HG02610 (cell line): ENCODE measurements around the gene PTPN5.

ENCODE experiments used
- ATAC-seq: cut with Tn5 transposase; IDR thresholded peaks from one replicate; pipeline ENCODE4 v1.9.1; 2021; ENCODE audit warnings: mild to moderate bottlenecking, moderate library complexity; ENCODE audit not compliant: unreplicated experiment

Gene PTPN5

GRCh38 chr11:18773681-18774080 is 17.9 kb downstream of the PTPN5 start:
- ATAC-seq, result no peak

- no peak for ATAC-seq
Measured at GRCh38 chr11:18773104-18773503, 18.5 kb downstream of the PTPN5 start.

- no peak for ATAC-seq
Measured at GRCh38 chr11:18772211-18772610, 19.4 kb downstream of the PTPN5 start.

- ATAC-seq, result no peak
Measured at GRCh38 chr11:18771266-18772035, 20.1 kb downstream of the PTPN5 start.

GRCh38 chr11:18770479-18771125 is 21.0 kb downstream of the PTPN5 start:
- no peak for ATAC-seq

- ATAC-seq, result peak; percentile 68
Measured at GRCh38 chr11:18769802-18770456, 21.7 kb downstream of the PTPN5 start.

- ATAC-seq, result no peak
Measured at GRCh38 chr11:18768978-18769377, 22.6 kb downstream of the PTPN5 start.

GRCh38 chr11:18768472-18768901 is 23.1 kb downstream of the PTPN5 start:
- ATAC-seq, result peak; percentile 84

GRCh38 chr11:18766015-18766414 is 25.6 kb downstream of the PTPN5 start:
- no peak for ATAC-seq

GRCh38 chr11:18765554-18765953 is 26.0 kb downstream of the PTPN5 start:
- no peak for ATAC-seq

GRCh38 chr11:18761741-18762140 is 29.9 kb downstream of the PTPN5 start:
- no peak for ATAC-seq

GRCh38 chr11:18761144-18761543 is 30.5 kb downstream of the PTPN5 start:
- ATAC-seq, result no peak

- no peak for ATAC-seq
Measured at GRCh38 chr11:18757811-18758210, 33.8 kb downstream of the PTPN5 start.

- ATAC-seq, result no peak
Measured at GRCh38 chr11:18756889-18757288, 34.7 kb downstream of the PTPN5 start.

GRCh38 chr11:18754308-18754707 is 37.3 kb downstream of the PTPN5 start:
- no peak for ATAC-seq

- ATAC-seq, result no peak
Measured at GRCh38 chr11:18752502-18752901, 39.1 kb downstream of the PTPN5 start.

- ATAC-seq, result no peak
Measured at GRCh38 chr11:18750944-18751343, 40.7 kb downstream of the PTPN5 start.

- no peak for ATAC-seq
Measured at GRCh38 chr11:18749681-18750319, 41.8 kb downstream of the PTPN5 start.

GRCh38 chr11:18748766-18749365 is 42.7 kb downstream of the PTPN5 start:
- no peak for ATAC-seq

- no peak for ATAC-seq
Measured at GRCh38 chr11:18745251-18745650, 46.3 kb downstream of the PTPN5 start.

GRCh38 chr11:18743900-18744514 is 47.6 kb downstream of the PTPN5 start:
- no peak for ATAC-seq
